BE2C (cell line): ENCODE results near the gene GLI3.

Experiments used
- DNase-seq: peaks from one replicate; pipeline ENCODE4 v3.0.0-alpha.2; 2020
- H3K27me3 ChIP-seq: fragments of 250-450 bp; sonication (Bioruptor Pico); 2 replicates; pipeline ENCODE4 v1.5.1; 2020; ENCODE audit warnings: mild to moderate bottlenecking
- H3K36me3 ChIP-seq: fragments of 250-450 bp; sonication (Bioruptor Pico); 2 replicates; pipeline ENCODE4 v1.5.1; 2020; ENCODE audit warnings: mild to moderate bottlenecking
- H3K4me1 ChIP-seq: fragments of 250-450 bp; sonication (Bioruptor Pico); 2 replicates; pipeline ENCODE4 v1.5.1; 2020
- H3K4me3 ChIP-seq: 2 replicates; pipeline ENCODE4 v1.5.1; 2011; ENCODE audit warnings: low read depth, low read length
- H3K9me3 ChIP-seq: fragments of 250-450 bp; sonication (Bioruptor Pico); 2 replicates; pipeline ENCODE4 v1.5.1; 2020
- TF ChIP-seq, protein P1 (sequence below): IDR thresholded peaks from 2 replicates; pipeline ENCODE4 v1.5.1; 2012; ENCODE audit warnings: mild to moderate bottlenecking, low read depth, low read length

The GLI3 gene

GRCh38 chr7:42126475-42127231 is 110.4 kb downstream of the GLI3 start:
- H3K36me3 ChIP-seq = no peaks in the 10 kb centered on the region
- TF ChIP-seq, protein P1, sequence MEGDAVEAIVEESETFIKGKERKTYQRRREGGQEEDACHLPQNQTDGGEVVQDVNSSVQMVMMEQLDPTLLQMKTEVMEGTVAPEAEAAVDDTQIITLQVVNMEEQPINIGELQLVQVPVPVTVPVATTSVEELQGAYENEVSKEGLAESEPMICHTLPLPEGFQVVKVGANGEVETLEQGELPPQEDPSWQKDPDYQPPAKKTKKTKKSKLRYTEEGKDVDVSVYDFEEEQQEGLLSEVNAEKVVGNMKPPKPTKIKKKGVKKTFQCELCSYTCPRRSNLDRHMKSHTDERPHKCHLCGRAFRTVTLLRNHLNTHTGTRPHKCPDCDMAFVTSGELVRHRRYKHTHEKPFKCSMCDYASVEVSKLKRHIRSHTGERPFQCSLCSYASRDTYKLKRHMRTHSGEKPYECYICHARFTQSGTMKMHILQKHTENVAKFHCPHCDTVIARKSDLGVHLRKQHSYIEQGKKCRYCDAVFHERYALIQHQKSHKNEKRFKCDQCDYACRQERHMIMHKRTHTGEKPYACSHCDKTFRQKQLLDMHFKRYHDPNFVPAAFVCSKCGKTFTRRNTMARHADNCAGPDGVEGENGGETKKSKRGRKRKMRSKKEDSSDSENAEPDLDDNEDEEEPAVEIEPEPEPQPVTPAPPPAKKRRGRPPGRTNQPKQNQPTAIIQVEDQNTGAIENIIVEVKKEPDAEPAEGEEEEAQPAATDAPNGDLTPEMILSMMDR = no peak
- H3K27me3 ChIP-seq = no peaks in the 10 kb centered on the region
- no peak overlapping the region for H3K4me3 ChIP-seq
- no peaks in the 10 kb centered on the region for H3K9me3 ChIP-seq
- H3K4me1 ChIP-seq = no peaks in the 10 kb centered on the region
- no peak for DNase-seq

- Histone ChIP-seq H3K4me3 (no peak overlapping the region), H3K9me3 (no peaks in the 10 kb centered on the region), H3K27me3 (no peaks in the 10 kb centered on the region), H3K36me3 (no peaks in the 10 kb centered on the region), H3K4me1 (no peaks in the 10 kb centered on the region)
- TF ChIP-seq, protein P1 = no peak
- no peak for DNase-seq
Measured at GRCh38 chr7:42125321-42125720, 111.7 kb downstream of the GLI3 start.

DNA sequence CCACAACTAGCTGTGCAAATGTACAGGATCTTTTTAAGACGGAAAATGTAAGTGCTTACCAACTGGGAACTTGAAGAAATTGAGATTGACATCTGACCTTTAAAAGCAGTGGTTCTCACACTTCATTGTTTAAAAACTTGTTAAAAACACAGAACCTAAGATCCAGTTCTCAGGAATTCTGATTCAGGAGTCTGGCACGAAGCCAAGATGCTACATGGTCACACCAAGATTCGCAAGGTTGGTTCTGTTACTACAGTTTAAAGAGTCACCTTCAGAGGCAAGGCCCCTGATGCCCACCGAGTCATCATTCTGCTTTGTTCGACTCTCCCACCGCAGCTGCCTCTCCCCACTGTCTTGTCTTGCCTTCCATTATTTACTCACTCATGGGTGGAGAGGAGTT is 113.3 kb downstream of the GLI3 start:
- TF ChIP-seq, protein P1 = no peak
- H3K36me3 ChIP-seq = no peaks in the 10 kb centered on the region
- DNase-seq = no peak
- no peak overlapping the region for H3K4me3 ChIP-seq
- H3K9me3 ChIP-seq = no peaks in the 10 kb centered on the region
- H3K27me3 ChIP-seq = no peaks in the 10 kb centered on the region
- no peaks in the 10 kb centered on the region for H3K4me1 ChIP-seq

DNA sequence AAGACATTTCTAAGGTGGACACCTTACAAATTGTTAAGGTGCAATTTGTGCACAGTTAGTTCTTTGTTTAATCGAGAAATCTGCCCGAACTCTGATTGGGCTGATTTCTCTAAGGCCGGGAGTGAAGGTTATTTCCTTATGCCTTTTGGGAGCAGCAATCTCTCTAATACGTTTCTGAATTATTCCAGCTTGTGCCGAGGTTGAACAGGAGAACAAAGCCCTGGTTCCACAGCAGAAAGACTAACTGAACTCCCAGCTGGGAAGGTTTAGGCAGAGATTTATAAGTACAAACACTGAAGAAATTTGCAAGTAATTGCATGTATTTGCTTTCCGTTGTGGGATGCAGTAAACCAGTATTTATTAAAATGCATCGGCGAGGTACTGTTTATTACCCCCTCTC is 116.8 kb downstream of the GLI3 start:
- Histone ChIP-seq H3K4me1 (no peaks in the 10 kb centered on the region), H3K27me3 (no peaks in the 10 kb centered on the region), H3K4me3 (no peak overlapping the region), H3K9me3 (no peaks in the 10 kb centered on the region), H3K36me3 (no peaks in the 10 kb centered on the region)
- TF ChIP-seq, protein P1 = no peak
- DNase-seq = no peak

DNA sequence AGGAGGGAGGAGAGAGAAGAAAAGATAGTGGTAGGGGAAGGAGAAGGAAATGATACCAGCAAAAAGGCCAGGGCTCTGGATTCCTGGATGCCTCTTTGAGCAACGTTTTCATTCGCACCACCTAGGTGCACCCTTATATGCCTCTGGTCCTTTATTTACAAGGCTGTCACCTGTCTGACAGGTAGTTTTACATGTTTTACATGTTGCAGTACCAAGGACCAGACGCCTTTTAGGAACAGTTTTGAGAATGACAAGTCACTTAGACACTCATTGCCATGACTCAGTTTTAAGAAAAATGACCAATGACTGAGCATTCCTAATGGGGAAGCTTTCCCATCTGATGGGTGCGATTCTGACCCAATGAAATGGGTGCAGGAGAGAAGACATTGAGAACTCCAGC is 119.8 kb downstream of the GLI3 start:
- Histone ChIP-seq H3K27me3 (no peaks in the 10 kb centered on the region), H3K9me3 (no peaks in the 10 kb centered on the region), H3K4me1 (no peaks in the 10 kb centered on the region), H3K4me3 (no peak overlapping the region), H3K36me3 (no peaks in the 10 kb centered on the region)
- DNase-seq = no peak
- TF ChIP-seq, protein P1 = no peak

DNA sequence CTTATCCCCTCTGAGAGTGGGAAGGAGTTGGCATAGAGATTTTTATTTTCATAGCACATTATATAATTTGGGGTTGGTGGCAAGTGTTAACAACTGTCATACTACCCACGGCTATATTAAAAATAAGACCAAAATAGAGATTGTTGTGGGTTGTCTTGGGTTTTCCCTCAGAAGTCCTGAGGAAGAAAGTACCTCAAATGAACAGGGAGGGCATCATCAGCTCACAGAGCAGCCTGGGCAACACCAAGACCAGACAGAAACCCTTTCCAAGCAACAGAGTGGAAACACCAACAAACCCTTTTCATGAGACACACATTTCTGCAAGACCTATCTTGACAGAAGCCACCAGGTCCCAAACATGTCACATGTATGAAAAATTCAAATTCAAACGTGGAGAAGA is 121.2 kb downstream of the GLI3 start:
- no peaks in the 10 kb centered on the region for H3K9me3 ChIP-seq
- TF ChIP-seq, protein P1 = no peak
- H3K36me3 ChIP-seq = no peaks in the 10 kb centered on the region
- no peak overlapping the region for H3K4me3 ChIP-seq
- no peaks in the 10 kb centered on the region for H3K27me3 ChIP-seq
- no peaks in the 10 kb centered on the region for H3K4me1 ChIP-seq
- DNase-seq = no peak
